Cardiac atrium fibroblast (primary cell): ENCODE results near the gene ALG10. TPM values are rescaled to one million over a fixed set of nuclear protein-coding genes. Genes with fewer than 3 reads are reported as not detected.

ENCODE experiments used
- total RNA-seq: library from RNA; depleted of rRNA; stranded (reverse); fragments of >200 nt; gene quantifications from 2 replicates; pipeline ENCODE4 v1.2.3, GENCODE V29; 2015

Gene ALG10
- 2.0 and 2.6 TPM in 2 replicates for total RNA-seq

GRCh38 chr12:34022079-34022830 lies at the start of gene ALG10:
Gene ALG10, plus strand, starts transcription at chr12:34022496. Its CDS starts 104 bp downstream, at chr12:34022600.

